Measurements from ENCODE around the gene PHACTR4. TPM values are rescaled to one million over a fixed set of nuclear protein-coding genes. Genes with fewer than 3 reads are reported as not detected.

Gene PHACTR4
- total and polyA plus RNA-seq, 2 experiments from 2014 or later: 35.4 to 47.1 TPM

GRCh38 chr1:28395181-28395580, 25.6 kb downstream of the PHACTR4 start:
- Mint-ChIP-seq H3K4me3 (no peak overlapping the region), H3K4me1 (peaks cover 9% of the 10 kb centered on the region), H3K27ac (no peak overlapping the region), H3K9me3 (no peaks in the 10 kb centered on the region; the same call in 2 of the 3 replicates), H3K36me3 (ENCODE audit: low read depth) (peaks cover 15% of the 10 kb centered on the region; the same call in 1 of the 3 replicates), H3K27me3 (ENCODE audit: insufficient read depth, low read depth, poor library complexity) (peaks cover 7% of the 10 kb centered on the region)
- ATAC-seq (no peak), DNase-seq (ENCODE audit: low spot score) (no peak)
- Histone ChIP-seq H3K79me2 (replicated peaks; ENCODE audit: insufficient read depth) (peaks cover 75% of the 10 kb centered on the region), H3F3A (replicated peaks; ENCODE audit: low read depth) (no peaks in the 10 kb centered on the region), H4K20me1 (replicated peaks; ENCODE audit: insufficient read depth) (peaks cover 12% of the 10 kb centered on the region), H3K27ac (ENCODE audit: low read depth) (no peak overlapping the region), H3K9me2 (ENCODE audit: insufficient read depth) (no peaks in the 10 kb centered on the region), H3K4me2 (no peak overlapping the region), H3K27me3 (ENCODE audit: insufficient read depth) (no peaks in the 10 kb centered on the region), H2AFZ (no peak overlapping the region), H3K4me3 (no peak overlapping the region), H3K36me3 (ENCODE audit: insufficient read depth) (no peaks in the 10 kb centered on the region), H3K4me1 (ENCODE audit: insufficient read depth) (peaks cover 3% of the 10 kb centered on the region; the same call in 1 of the 2 replicates)
- TF ChIP-seq EZH2phosphoT487 (IDR thresholded peaks at IDR 0.05; ENCODE audit: unreplicated experiment) (no peak), EZH2 (IDR thresholded peaks at IDR 0.05; ENCODE audit: low read depth, unreplicated experiment) (no peak), ZNF462 (CRISPR knock-in tag; IDR thresholded peaks at IDR 0.05) (no peak), CREB1 (CRISPR knock-in tag; IDR thresholded peaks at IDR 0.05; ENCODE audit: low read depth) (no peak), ETS1 (IDR thresholded peaks at IDR 0.05) (no peak), STAT1 (IDR thresholded peaks at IDR 0.05; ENCODE audit: unreplicated experiment) (no peak), NANOG (IDR thresholded peaks at IDR 0.05; ENCODE audit: borderline replicate concordance) (no peak), JUNB (IDR thresholded peaks at IDR 0.05; ENCODE audit: unreplicated experiment) (no peak)
- TF ChIP-seq, protein P1, sequence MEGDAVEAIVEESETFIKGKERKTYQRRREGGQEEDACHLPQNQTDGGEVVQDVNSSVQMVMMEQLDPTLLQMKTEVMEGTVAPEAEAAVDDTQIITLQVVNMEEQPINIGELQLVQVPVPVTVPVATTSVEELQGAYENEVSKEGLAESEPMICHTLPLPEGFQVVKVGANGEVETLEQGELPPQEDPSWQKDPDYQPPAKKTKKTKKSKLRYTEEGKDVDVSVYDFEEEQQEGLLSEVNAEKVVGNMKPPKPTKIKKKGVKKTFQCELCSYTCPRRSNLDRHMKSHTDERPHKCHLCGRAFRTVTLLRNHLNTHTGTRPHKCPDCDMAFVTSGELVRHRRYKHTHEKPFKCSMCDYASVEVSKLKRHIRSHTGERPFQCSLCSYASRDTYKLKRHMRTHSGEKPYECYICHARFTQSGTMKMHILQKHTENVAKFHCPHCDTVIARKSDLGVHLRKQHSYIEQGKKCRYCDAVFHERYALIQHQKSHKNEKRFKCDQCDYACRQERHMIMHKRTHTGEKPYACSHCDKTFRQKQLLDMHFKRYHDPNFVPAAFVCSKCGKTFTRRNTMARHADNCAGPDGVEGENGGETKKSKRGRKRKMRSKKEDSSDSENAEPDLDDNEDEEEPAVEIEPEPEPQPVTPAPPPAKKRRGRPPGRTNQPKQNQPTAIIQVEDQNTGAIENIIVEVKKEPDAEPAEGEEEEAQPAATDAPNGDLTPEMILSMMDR (conservative IDR thresholded peaks at IDR 0.05; ENCODE audit: low read depth in 2 of 2): no peak

All from GM23338 (cell line).